ENCODE measurements around the gene CPN2.

CPN2 gene

DNA sequence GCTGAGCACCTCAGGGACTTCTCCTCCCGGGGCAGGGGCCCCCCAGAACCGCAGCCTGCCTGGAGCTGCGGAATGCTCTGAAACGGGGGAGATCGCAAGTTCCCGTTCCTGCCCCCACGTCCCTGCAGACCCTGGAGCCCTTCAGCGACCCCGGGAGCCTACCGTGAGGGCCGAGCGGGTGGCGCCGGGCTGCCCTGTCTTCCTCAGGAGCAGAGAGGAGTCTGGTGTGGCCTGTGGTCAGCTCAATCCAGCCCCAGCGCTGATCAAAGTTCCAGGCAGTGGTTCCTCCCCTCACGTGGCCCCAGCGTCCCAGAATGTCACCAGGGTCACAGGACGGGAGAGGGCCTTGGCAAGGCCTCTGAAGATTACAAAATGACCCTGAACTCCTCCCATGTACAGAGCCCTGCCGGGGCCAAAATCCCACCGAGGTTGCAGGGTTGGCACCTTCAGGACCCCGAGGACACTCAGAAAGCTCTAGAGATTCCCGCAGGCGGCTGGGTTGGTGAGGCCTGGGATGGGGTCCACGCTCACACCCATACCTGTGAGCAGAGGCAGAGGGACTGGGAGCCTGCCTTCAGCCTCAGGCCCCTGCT, at the start of gene CPN2:
Gene CPN2, minus strand, starts transcription at position 249 of the 593 bp plus-strand sequence. CDS start 8,626 bp downstream, outside the sequence.
- no peak for DNase-seq

- no peak for DNase-seq
Observed at GRCh38 chr3:194399874-194400411, 48.8 kb upstream of the CPN2 start.

- no peak for DNase-seq
Observed at GRCh38 chr3:194399166-194399565, 48.0 kb upstream of the CPN2 start, which contains the start of gene GP5. Gene GP5, minus strand, starts transcription at chr3:194399266. Its CDS starts 984 bp downstream, at chr3:194398282.

DNA sequence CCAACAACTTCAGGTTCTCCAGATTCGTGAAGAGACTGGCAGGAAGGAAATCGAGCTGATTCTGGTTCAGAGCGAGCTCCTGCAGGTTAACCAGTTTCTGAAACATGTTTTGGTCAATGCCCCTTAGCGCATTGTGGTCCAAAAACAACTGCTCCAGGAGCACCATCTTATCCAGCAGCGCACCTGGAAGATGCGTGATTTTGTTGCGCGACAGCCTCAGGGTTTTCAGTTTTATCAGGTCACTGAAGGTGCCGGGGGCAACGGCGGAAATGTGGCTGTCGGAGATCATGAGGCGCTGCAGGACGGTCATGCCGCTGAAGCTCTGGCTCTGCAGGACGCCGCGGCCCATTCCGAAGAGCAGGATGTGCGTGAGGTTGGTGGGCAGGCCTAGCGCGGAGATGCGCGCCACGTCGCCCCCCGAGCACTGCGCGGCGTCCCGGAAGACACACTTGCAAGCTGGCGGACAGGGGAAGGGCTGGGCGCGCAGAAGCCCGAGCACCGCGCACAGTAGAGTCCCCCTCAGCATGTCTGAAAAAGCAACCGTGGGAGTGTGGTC, 46.7 kb upstream of the CPN2 start:
- peak; percentile 30 for DNase-seq

DNA sequence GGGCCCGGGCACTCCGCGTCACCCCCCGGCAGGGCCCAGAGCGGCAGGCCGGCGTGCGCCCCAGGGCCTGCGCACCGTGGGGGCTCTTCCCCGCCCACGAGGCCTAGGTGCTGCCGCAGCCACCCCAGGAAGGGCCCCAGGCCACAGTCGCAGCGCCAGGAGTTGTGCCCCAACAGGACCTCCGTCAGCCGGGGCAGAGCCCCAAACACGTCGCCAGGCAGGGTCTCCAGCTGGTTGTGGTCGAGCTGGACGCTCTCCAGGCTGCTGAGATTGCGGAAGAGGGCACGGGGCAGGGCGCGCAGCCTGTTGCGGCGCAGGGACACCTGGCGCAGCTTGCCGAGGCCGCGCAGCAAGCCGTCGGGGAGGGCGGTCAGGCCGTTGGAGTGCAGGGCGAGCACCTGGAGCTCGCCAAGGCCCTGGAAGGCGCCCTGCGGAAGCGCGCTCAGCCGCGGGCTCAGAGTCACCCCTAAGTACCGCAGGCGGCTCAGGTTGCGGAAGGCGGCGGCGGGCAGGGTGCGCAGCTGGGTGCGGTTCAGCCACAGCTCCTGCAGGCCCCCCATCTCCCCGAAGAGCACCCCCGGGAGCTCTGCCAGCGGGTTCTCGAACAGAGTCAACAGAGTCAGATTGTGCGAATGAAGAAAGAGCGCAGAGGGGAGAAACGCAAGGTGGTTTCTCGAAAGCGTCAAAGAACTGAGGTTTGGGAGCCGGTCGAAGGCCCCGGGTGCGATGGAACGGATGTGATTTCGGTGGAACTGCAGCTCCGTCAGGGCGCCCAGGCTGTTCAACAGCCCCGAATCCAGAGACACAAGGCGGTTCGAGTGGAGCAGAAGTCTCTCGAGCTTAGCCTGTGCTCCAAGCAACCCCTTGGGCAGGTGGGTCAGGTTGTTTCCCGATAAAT, 46.0 kb upstream of the CPN2 start:
- DNase-seq: peak; percentile 65

DNA sequence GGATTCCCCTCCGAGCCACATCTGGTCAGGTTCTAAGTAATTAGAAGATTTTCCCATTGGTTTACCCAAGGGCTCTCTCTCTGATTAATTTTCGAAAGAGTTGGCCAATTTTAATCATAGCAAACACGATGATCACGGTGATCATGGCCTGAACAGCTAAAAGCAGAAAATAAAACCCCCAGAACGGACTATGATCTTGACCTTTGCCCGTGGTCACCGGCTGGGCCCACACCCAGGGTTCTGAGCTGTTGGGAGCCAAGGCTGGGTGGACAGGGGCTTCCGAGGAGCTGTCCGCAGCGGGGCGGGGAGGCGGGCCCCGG, 45.4 kb upstream of the CPN2 start:
- no peak for DNase-seq

DNA sequence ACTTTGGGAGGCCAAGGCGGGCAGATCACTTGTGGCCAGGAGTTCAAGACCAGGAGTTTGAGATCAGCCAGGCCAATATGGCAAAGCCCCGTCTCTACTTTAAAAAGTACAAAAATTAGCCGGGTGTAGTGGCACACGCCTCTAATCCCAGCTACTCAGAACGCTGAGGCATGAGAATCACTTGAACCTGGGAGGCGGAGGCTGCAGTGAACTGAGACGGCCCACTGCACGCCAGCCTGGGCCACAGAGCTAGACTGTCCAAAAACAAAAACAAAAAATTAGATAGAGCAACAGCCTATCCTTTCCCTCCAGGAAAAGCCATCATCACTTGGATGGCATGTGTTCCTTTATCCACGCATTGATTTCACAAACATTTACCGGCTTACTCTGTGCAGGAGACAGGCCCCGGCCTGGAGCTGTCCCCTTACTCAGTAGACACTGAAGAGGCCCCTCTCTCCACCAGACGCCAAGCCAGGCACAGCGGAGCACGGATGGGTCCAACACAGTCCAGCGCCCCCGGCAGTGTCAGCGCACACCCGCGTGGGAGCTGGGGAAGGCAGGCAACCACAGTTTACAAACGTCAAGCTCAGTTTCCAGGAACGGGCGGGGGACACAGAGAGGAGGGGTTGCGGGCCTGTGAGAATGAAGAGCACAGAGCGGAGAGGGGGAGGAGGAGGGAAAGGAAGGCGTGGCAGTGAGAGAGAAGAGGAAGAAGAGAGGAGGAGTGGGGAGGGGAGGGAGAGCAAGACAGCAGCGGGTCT, 44.8 kb upstream of the CPN2 start:
- DNase-seq: peak; percentile 49

- peak; percentile 49 for DNase-seq
Observed at GRCh38 chr3:194395212-194395611, 44.1 kb upstream of the CPN2 start.

DNA sequence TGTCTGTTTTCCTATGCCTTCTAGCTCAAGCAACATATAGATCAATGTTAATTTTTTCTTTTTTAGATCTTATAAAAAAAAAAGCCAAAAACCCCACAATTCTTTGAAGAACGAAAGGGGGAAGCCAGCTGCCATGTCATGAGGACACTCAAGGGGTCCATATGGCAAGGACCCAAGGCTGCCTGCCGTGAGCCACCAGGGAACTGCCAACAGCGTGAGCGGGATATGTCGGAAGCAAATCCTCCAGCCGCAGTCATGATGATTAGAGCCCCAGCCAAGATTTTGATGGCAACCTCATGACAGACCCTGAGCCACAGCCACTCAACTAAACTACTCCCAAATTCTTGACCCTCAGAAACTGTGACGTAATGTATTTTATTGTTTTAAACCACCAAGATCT, 41.4 kb upstream of the CPN2 start:
- DNase-seq: no peak

GRCh38 chr3:194390835-194391234, 39.7 kb upstream of the CPN2 start:
- no peak for DNase-seq

GRCh38 chr3:194389269-194389668, 38.1 kb upstream of the CPN2 start:
- DNase-seq: no peak

GRCh38 chr3:194387926-194388418, 36.8 kb upstream of the CPN2 start:
- no peak for DNase-seq

- no peak for DNase-seq
Observed at GRCh38 chr3:194387276-194387675, 36.1 kb upstream of the CPN2 start.

GRCh38 chr3:194386648-194387047, 35.5 kb upstream of the CPN2 start:
- DNase-seq: no peak

GRCh38 chr3:194386066-194386465, 34.9 kb upstream of the CPN2 start:
- no peak for DNase-seq

DNA sequence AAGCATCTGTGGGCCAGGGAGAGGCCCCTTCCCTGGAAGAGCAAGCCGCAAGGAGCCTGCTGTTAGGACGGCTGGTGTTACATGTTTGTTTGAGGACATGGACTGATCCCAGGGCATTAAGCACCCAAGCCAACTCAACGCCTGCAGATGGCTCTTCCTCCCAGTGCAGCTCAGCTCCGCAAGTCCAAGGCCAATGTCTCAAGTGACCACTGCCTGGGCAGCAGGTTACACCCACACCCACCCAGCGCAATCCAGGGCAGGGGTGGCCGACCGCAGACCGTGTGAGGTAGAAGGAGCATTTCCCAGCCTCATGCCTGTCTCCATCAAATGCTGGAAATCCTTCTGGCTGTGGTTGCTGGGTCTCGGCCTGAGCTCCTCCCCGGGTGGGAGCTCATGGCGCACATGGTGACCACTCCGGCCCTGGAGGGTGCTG, 33.5 kb upstream of the CPN2 start:
- DNase-seq: no peak

DNA sequence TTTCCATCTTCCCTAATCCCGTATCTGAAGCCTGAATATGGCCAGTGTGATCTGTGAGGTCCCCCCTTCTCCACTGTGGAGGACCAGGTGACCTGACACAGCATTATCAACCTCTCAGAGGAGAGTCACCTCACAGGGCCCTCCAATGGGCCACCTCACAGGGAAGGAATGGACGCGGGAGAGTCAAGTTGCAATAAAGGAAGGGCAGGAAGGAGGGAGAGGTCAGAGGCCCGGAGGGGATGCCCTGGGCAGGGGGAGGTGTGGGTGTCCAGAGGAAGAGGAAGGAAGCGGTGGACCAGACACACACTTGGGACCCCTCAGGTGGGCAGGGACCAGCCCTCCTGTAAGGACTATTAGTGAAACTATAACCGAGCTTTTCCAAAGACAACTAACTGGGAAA, 33.0 kb upstream of the CPN2 start:
- no peak for DNase-seq

GRCh38 chr3:194383276-194383940, 32.3 kb upstream of the CPN2 start:
- DNase-seq: no peak

DNA sequence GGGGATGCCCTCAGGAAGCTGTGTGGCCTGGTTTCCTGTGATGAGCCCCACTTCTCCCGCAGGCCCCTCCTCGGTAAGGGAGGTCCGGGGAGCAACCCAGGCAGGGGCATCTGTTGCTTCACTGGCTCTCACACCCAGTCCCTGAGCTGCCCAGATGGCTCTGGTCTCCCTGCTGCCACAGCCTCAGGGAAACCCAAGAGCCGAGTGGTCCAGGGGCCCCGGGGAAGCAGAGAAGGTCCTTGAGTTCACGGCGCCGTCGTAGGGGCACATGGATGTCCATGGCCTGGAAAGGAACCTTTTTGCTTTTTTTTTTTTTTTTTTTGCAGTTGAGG, 31.7 kb upstream of the CPN2 start:
- no peak for DNase-seq

- DNase-seq: no peak
Observed at GRCh38 chr3:194382196-194382891, 31.2 kb upstream of the CPN2 start.

- DNase-seq: peak; percentile 84
Observed at GRCh38 chr3:194381460-194381875, 30.3 kb upstream of the CPN2 start.

DNA sequence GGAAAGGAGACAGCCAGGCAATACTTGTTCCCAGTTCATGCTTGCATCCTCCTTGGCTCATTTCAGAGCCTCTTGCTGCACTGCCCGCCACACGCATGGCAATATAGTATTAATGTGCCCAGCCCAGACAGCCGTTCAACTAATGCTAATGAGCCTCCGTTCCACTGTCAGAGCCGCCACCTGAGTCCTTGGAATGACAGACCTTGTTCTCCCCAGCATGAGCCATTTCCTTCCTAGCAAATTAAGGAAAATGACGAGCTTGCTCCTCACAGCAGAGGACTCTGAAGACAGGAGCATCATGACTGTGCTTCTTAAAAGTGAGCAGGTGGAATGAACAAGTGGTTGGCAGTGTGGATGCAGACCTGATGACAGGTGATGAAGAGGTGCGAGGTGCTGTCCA, 29.2 kb upstream of the CPN2 start:
- no peak for DNase-seq

Measured in DMS79 treated with DMSO at 0.1 percent for 48 hours (cell line).